OCI-M2 (cell line): ENCODE data around the gene CHD9.
A peak's percentile ranks its signal among the peaks of the same experiment; 100 is the strongest.
"Not testable (repeated sequence)": the region's sequence is repeated elsewhere in the genome, so short reads cannot be mapped to it uniquely, and the experiment has no call there.

Source experiments
- DNase-seq: peaks from one replicate; lab custom pipeline; 2025; ENCODE audit not compliant: unreplicated experiment; lab: John Stamatoyannopoulos, UW

CHD9 gene, protein sequence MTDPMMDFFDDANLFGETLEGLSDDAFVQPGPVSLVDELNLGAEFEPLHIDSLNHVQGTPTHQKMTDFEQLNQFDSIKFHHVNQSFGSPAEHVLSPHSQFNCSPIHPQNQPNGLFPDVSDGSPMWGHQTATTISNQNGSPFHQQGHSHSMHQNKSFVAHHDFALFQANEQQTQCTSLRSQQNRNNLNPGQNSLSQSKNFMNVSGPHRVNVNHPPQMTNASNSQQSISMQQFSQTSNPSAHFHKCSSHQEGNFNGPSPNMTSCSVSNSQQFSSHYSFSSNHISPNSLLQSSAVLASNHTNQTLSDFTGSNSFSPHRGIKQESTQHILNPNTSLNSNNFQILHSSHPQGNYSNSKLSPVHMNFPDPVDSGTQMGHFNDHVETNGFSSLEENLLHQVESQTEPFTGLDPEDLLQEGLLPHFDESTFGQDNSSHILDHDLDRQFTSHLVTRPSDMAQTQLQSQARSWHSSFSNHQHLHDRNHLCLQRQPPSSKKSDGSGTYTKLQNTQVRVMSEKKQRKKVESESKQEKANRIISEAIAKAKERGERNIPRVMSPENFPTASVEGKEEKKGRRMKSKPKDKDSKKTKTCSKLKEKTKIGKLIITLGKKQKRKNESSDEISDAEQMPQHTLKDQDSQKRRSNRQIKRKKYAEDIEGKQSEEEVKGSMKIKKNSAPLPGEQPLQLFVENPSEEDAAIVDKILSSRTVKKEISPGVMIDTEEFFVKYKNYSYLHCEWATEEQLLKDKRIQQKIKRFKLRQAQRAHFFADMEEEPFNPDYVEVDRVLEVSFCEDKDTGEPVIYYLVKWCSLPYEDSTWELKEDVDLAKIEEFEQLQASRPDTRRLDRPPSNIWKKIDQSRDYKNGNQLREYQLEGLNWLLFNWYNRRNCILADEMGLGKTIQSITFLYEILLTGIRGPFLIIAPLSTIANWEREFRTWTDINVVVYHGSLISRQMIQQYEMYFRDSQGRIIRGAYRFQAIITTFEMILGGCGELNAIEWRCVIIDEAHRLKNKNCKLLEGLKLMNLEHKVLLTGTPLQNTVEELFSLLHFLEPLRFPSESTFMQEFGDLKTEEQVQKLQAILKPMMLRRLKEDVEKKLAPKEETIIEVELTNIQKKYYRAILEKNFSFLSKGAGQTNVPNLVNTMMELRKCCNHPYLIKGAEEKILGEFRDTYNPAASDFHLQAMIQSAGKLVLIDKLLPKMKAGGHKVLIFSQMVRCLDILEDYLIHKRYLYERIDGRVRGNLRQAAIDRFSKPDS (N-terminal part only)

GRCh38 chr16:53054670-53055485 is at the start of gene CHD9:
Gene CHD9, plus strand, starts transcription at chr16:53054991. Its CDS starts 101,099 bp downstream, at chr16:53156090.
- DNase-seq, result peak; percentile 44

- DNase-seq, result no peak
These were observed 47.7 kb upstream of the CHD9 start for GRCh38 chr16:53007095-53007494.

DNA sequence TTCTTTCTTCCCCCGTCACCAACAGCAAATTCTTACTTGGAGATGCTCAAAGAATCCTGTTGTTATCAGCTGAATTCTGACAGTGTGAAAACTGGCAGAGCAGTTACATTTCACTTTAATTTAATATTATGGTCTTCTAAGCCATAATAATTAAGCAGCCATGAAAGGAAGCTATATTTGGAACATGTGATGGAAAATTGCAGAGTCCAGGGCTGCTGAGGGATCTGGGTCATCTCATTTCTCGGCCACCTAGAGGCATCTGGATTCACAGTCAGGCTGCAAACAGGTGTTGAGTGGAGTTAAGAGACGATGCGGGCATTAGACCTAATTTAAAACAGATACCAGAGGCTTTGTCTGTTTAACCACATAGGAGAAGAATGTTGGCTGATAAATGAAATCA is 40.5 kb upstream of the CHD9 start:
- DNase-seq, result no peak

DNA sequence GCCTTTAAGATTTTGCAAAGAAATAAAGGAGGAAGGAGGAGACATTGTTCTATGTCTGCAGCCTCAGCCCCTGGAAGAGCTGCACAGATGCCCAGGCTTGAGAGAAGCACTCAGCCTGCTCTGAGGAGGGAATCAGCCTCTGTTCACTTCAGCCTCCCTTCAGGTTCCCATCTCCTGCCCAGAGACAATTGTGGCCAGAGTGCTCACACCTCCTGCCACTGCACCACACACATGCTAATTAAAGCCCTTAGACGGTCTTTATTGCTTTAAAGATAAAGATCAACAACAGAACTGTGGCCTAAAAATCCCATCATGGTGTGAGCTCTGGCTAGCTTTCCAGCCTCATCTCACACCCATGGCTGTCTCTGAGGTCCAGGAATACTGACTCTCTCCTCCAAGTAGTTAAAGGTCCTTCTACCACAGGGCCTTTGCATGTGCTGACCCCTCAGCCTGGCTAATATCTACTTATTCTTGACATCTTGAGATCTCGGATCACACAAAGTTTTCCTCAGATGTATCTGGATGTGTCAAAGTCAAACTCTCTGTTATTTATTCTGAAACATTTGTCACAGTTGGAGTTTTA is 35.9 kb upstream of the CHD9 start:
- DNase-seq, result no peak

- DNase-seq, result no peak
These were observed 32.4 kb upstream of the CHD9 start for GRCh38 chr16:53022374-53022773.

DNA sequence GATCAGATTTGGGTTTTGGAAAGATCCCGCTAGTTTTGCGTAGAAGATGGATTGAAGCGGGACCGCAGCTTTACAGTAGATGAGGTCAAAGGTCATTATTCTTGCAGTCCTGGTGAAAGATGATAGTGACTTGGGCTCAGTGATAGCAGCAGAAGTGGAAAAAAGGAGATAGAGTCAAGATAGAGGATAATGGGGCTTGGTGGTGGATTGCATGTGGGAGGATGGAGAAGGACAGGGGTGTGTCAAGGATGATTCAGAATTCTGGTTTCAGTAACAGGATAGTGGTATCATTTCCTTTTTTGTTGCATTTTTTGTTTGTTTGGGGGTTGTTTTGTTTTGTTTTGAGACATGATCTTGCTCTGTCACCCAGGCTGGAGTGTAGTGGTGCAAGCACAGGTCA is 30.7 kb upstream of the CHD9 start:
- DNase-seq, result no peak

DNA sequence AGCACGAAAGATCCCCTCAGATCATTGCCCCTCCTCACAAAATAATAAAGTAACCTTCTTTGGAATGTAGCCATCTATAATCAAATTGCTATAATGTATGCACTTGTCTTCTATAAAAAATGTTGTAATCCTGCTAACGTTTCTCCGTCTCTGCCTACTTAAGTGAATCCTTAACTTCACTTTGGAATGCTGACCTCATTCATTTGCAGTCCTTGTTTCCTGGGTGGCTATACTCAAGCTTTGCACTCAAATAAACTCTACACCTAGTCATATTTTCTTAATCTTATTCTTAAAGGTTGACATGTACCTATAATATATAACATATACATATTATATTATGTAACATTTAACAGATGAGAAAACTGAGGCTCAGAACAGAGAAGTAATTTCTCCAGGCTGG is 24.8 kb upstream of the CHD9 start:
- no peak for DNase-seq

- DNase-seq, result no peak
These were observed 23.4 kb upstream of the CHD9 start for GRCh38 chr16:53031323-53031942.

- DNase-seq, result no peak
These were observed 20.5 kb upstream of the CHD9 start for GRCh38 chr16:53034306-53034705.

- no peak for DNase-seq
These were observed 19.4 kb upstream of the CHD9 start for GRCh38 chr16:53035176-53035942.

GRCh38 chr16:53036066-53036465 is 18.7 kb upstream of the CHD9 start:
- no peak for DNase-seq

- not testable (repeated sequence) for DNase-seq
These were observed 18.1 kb upstream of the CHD9 start for GRCh38 chr16:53036711-53037110.

GRCh38 chr16:53040788-53041187 is 14.0 kb upstream of the CHD9 start:
- DNase-seq, result no peak

- DNase-seq, result no peak
These were observed 13.3 kb upstream of the CHD9 start for GRCh38 chr16:53041320-53042051.

- DNase-seq, result no peak
These were observed 12.5 kb upstream of the CHD9 start for GRCh38 chr16:53042235-53042701.

DNA sequence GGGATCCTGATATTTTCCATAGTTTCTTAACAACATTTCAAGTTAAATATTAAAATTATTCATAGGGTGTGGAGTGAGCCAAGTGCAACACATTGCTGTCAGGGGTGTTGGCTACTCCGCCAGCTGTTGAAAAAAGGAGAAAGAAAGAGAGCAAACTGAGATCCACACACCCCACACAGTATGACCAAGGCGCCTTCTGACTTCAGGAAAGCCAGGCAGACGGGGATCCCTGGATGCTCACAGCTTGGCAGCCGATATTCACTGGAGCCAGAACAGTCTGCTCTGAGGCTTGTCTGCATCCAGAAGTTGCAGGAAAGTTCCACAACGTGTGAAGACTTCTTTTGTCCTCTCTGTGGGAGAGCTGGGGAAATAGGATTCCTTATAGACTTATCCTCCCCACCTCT is 11.4 kb upstream of the CHD9 start:
- DNase-seq, result no peak

DNA sequence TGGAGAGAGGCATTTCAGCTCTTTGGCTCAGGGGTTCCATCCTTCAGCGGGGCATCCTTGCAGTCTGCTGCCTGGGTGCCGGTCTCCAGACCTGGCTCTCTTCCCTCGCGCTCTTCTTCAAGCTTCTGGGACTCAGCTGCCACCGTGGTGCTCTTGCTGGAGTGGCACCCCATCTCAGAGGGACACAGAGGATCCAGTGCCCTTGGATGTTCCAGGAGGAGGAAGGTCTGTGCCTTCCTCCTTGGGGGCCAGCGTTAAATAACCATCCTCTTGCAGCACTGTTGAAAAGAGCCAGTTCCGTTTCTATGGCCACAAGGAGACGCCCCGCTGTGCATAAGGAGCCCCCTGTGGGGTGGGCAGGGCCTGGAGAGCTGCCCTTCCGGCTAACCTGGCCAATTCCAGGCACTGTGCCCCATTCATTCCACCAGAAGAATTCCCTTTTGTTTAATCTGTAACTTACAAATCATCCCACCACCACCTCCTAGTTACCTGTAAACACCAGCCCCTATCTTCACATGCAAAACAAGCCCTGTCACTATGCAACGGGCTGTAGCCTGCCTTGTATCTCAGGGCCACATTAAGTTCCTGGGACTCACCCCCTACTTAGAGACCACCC is 10.7 kb upstream of the CHD9 start:
- no peak for DNase-seq
